ENCODE measurements around the gene ATP6V0A4. TPM values are rescaled to one million over a fixed set of nuclear protein-coding genes. Genes with fewer than 3 reads are reported as not detected.
"Not testable (repeated sequence)": the region's sequence is repeated elsewhere in the genome, so short reads cannot be mapped to it uniquely, and the experiment has no call there.

ATP6V0A4 gene
- total RNA-seq, 4 donors from 2014 or later, result 6.0 to 34.1 (median 19.6) TPM

DNA sequence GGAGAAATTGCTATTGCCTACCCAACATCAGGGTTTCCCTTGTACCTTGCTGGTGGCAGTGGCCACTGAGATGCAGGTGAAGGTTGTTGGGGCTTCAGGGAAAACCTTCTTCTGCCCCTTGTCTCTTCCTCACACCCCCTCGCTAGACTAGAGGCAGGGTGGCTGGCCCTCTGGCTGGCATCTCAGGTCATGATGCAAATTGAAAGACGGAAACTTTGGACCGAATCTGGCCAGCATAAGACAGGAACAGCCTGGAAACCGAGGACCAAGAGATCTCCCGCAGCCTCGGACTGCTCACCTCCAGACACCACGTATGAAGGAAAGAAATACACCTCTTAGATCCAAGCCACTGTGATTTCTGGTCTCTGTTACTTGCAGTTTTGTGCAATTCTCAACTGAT lies 99.7 kb downstream of the ATP6V0A4 start:
- peak in 1 of 2 donors; percentile 59 for DNase-seq (ENCODE audit: low spot score in 2 of 2)
- intact Hi-C loops (cut with DNase I; ENCODE audit: low total_unique reads), result no loop called here
- TF ChIP-seq, protein P1, sequence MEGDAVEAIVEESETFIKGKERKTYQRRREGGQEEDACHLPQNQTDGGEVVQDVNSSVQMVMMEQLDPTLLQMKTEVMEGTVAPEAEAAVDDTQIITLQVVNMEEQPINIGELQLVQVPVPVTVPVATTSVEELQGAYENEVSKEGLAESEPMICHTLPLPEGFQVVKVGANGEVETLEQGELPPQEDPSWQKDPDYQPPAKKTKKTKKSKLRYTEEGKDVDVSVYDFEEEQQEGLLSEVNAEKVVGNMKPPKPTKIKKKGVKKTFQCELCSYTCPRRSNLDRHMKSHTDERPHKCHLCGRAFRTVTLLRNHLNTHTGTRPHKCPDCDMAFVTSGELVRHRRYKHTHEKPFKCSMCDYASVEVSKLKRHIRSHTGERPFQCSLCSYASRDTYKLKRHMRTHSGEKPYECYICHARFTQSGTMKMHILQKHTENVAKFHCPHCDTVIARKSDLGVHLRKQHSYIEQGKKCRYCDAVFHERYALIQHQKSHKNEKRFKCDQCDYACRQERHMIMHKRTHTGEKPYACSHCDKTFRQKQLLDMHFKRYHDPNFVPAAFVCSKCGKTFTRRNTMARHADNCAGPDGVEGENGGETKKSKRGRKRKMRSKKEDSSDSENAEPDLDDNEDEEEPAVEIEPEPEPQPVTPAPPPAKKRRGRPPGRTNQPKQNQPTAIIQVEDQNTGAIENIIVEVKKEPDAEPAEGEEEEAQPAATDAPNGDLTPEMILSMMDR (IDR thresholded peaks at IDR 0.05), result no peak
- TF ChIP-seq POLR2A (IDR thresholded peaks at IDR 0.05), result no peak
- H3K4me3 ChIP-seq (ENCODE audit: low read depth, poor library complexity, severe bottlenecking), result no peak overlapping the region
- WGBS, 2 donors, result 89 to 97% methylated on average over 7 of the region's 7 CpGs

DNA sequence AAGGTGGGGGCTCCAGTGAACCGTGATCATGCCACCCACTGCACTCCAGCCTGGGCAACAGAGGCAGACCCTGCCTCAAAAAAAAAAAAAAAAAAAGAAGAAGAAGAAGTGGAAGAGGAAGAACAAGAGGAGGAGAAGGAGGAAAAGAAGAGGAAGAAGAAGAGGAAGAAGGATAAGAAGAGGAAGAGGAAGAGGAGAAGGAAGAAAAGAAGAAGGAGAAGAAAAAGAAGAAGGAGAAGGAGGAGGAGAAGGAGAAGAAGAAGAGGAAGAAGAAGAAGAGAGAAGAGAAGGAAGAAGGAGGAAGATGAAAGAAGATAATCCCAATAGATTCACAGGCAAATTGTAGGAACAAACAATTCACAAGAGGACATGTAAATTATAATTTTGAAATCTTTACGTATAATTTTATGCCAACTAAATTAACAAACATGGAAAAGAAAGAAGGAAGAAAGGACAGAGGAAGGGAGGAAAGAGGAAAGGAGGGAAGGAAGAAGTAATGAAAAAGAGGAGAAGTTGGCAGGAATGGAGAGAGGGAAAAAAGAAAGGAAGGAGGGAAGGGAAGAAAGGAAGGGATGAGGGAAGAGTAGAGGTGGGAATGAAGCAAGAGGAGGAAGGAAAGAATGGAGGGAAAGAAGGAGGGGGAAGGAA lies 100.3 kb downstream of the ATP6V0A4 start:
- no peak overlapping the region for H3K4me3 ChIP-seq (ENCODE audit: low read depth, poor library complexity, severe bottlenecking)
- TF ChIP-seq, protein P1 (IDR thresholded peaks at IDR 0.05), result no peak
- no peak for TF ChIP-seq POLR2A (IDR thresholded peaks at IDR 0.05)
- 31 to 61% methylated on average over 2 of the region's 2 CpGs for WGBS, 2 donors
- intact Hi-C loops (cut with DNase I; ENCODE audit: low total_unique reads), result no loop called here
- no peak for DNase-seq (ENCODE audit: low spot score in 2 of 2)

DNA sequence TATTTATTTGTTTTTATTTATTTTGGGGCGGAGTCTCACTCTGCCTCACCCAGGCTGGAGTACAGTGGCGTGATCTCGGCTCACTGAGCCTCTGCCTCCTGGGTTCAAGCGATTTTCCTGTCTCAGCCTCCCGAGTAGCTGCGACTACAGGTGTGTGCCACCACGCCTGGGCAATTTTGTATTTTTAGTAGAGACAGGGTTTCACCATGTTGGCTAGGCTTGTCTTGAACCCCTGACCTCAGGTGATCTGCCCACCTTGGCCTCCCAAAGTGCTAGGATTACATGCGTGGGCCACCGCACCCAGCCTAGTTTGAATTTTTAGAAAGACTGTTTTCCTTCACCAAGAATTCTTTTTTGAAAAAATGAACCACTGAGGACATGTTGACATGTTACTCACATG lies 102.2 kb downstream of the ATP6V0A4 start:
- 90 to 96% methylated on average over 9 of the region's 9 CpGs for WGBS, 2 donors
- intact Hi-C loops (cut with DNase I; ENCODE audit: low total_unique reads); H3K4me3 ChIP-seq (ENCODE audit: low read depth, poor library complexity, severe bottlenecking): not testable (repeated sequence)
- peak in 1 of 2 donors; percentile 61 for DNase-seq (ENCODE audit: low spot score in 2 of 2)

DNA sequence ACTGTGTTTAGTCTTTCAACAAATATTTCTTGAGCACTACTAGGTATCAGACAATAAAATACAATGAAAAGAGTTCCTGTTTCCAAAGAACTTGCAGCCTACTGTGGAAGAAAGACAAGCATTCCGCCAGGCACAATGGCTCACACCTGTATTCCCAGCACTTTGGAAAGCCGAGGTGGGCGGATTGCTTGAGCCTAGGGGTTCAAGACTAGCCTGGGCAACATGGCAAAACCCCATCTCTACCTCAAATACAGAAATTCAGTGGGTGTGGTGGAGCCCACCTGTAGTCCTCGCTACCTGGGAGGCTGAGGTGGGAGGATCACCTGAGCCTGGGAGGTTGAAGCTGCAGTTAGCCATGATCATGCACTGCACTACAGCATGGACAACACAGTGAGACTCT lies 102.9 kb downstream of the ATP6V0A4 start:
- DNase-seq (ENCODE audit: low spot score in 2 of 2), result peak in 1 of 2 donors; percentile 68
- intact Hi-C loops (cut with DNase I; ENCODE audit: low total_unique reads), result no loop called here
- no peak overlapping the region for H3K4me3 ChIP-seq (ENCODE audit: low read depth, poor library complexity, severe bottlenecking)
- TF ChIP-seq, protein P1 (IDR thresholded peaks at IDR 0.05), result no peak
- no peak for TF ChIP-seq POLR2A (IDR thresholded peaks at IDR 0.05)
- WGBS, 2 donors, result 89 to 92% methylated on average over 4 of the region's 4 CpGs

DNA sequence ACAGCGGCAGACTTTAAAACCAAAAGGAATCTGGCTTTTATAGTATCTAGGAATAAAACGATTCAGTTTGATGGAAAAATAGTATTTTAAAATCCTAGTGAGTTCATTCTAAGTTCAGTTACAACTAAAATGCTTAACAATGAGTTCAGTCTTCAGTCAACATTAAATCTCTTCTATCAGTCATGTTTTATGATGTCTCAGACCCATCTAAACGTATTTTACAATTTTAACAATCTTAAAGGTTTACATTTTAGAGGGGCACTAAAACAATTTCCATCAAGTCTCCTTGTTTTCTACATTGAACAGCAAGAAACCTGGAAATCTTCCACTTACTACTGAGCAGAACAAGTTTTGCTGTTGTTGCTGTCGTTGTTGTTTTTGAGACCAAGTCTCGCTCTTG lies 106.8 kb downstream of the ATP6V0A4 start:
- 78% methylated on average over 5 of the region's 5 CpGs for WGBS, 2 donors
- no peak for DNase-seq (ENCODE audit: low spot score in 2 of 2)
- no peak overlapping the region for H3K4me3 ChIP-seq (ENCODE audit: low read depth, poor library complexity, severe bottlenecking)
- no peak for TF ChIP-seq POLR2A (IDR thresholded peaks at IDR 0.05)
- TF ChIP-seq, protein P1 (IDR thresholded peaks at IDR 0.05), result no peak
- intact Hi-C loops (cut with DNase I; ENCODE audit: low total_unique reads), result no loop called here

DNA sequence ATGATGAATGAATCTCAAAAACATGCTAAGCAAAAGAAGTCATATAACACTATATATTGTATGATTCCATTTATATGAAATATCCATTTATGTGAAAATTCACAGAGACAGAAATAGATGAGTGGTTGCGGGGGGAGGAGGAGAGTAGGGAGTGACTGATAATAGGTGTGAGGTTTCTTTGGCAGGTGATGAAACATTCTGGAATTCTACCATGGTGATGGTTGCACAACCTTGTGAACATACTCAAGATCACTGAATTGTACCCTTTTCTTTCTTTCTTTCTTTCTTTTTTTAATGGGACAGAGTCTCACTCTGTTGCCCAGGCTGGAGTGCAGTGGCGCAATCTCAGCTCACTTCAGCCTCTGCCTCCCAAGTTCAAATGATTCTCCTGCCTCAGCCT lies 107.5 kb downstream of the ATP6V0A4 start:
- TF ChIP-seq, protein P1 (IDR thresholded peaks at IDR 0.05), result no peak
- no peak for TF ChIP-seq POLR2A (IDR thresholded peaks at IDR 0.05)
- DNase-seq (ENCODE audit: low spot score in 2 of 2), result no peak
- intact Hi-C loops (cut with DNase I; ENCODE audit: low total_unique reads), result no loop called here
- no peak overlapping the region for H3K4me3 ChIP-seq (ENCODE audit: low read depth, poor library complexity, severe bottlenecking)
- 50 to 86% methylated on average over 2 of the region's 2 CpGs for WGBS, 2 donors

DNA sequence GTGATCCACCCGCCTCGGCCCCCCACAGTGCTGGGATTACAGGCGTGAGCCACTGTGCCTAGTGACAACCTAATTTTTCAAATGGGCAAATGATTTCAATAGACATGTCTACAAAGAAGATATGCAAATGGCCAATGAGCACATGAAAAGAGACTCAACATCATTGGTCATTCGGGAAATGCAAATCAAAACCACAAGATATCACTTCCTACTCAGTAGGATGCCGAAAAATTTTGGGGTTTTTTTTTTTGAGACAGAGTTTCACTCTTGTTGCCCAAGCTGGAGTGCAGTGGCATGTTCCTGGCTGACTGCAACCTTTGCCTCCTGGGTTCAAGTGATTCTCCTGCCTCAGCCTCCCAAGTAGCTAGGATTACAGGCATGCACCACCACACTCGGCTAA lies 110.0 kb downstream of the ATP6V0A4 start:
- H3K4me3 ChIP-seq (ENCODE audit: low read depth, poor library complexity, severe bottlenecking); DNase-seq (ENCODE audit: low spot score in 2 of 2); intact Hi-C loops (cut with DNase I; ENCODE audit: low total_unique reads): not testable (repeated sequence)
- 88 to 93% methylated on average over 6 of the region's 6 CpGs for WGBS, 2 donors

Measured in lower leg skin (tissue), 4 donors.